ENCODE data around the gene IDH2.

Gene IDH2

GRCh38 chr15:90062462-90062932 lies 39.8 kb downstream of the IDH2 start:
- DNase-seq = peak in 1 of 4 experiments; percentile 10

GRCh38 chr15:90062023-90062442 lies 40.2 kb downstream of the IDH2 start:
- no peak for DNase-seq

- no peak for DNase-seq
Observed at GRCh38 chr15:90060797-90061196, 41.5 kb downstream of the IDH2 start.

GRCh38 chr15:90059208-90059985 lies 42.9 kb downstream of the IDH2 start:
- peak; percentile 16 to 24 (median 22) for DNase-seq

- no peak for DNase-seq
Observed at GRCh38 chr15:90058775-90059174, 43.5 kb downstream of the IDH2 start.

GRCh38 chr15:90058308-90058707 lies 44.0 kb downstream of the IDH2 start:
- no peak for DNase-seq

- no peak for DNase-seq
Observed at GRCh38 chr15:90056529-90056928, 45.7 kb downstream of the IDH2 start.

GRCh38 chr15:90055182-90055581 lies 47.1 kb downstream of the IDH2 start:
- DNase-seq = no peak

GRCh38 chr15:90054618-90055097 lies 47.6 kb downstream of the IDH2 start:
- no peak for DNase-seq

- no peak for DNase-seq
Observed at GRCh38 chr15:90053685-90054466, 48.4 kb downstream of the IDH2 start.

GRCh38 chr15:90051874-90052273 lies 50.4 kb downstream of the IDH2 start:
- no peak for DNase-seq

GRCh38 chr15:90049666-90050604 lies 52.3 kb downstream of the IDH2 start:
- no peak for DNase-seq

GRCh38 chr15:90049030-90049429 lies 53.2 kb downstream of the IDH2 start:
- no peak for DNase-seq

GRCh38 chr15:90047956-90048575 lies 54.2 kb downstream of the IDH2 start:
- DNase-seq = no peak

- DNase-seq = no peak
Observed at GRCh38 chr15:90046911-90047392, 55.3 kb downstream of the IDH2 start.

GRCh38 chr15:90046289-90046688 lies 56.0 kb downstream of the IDH2 start:
- no peak for DNase-seq

GRCh38 chr15:90044916-90045371 lies 57.3 kb downstream of the IDH2 start:
- DNase-seq = no peak

- DNase-seq = no peak
Observed at GRCh38 chr15:90044191-90044590, 58.1 kb downstream of the IDH2 start.

GRCh38 chr15:90043530-90044010 lies 58.7 kb downstream of the IDH2 start:
- no peak for DNase-seq

GRCh38 chr15:90042766-90043529 lies 59.3 kb downstream of the IDH2 start:
- no peak for DNase-seq

- DNase-seq = no peak
Observed at GRCh38 chr15:90042356-90042755, 59.9 kb downstream of the IDH2 start.

Measured in activated naive CD4-positive, alpha-beta T cell (primary cell).